ENCODE results near the gene TPBGL.

DNA sequence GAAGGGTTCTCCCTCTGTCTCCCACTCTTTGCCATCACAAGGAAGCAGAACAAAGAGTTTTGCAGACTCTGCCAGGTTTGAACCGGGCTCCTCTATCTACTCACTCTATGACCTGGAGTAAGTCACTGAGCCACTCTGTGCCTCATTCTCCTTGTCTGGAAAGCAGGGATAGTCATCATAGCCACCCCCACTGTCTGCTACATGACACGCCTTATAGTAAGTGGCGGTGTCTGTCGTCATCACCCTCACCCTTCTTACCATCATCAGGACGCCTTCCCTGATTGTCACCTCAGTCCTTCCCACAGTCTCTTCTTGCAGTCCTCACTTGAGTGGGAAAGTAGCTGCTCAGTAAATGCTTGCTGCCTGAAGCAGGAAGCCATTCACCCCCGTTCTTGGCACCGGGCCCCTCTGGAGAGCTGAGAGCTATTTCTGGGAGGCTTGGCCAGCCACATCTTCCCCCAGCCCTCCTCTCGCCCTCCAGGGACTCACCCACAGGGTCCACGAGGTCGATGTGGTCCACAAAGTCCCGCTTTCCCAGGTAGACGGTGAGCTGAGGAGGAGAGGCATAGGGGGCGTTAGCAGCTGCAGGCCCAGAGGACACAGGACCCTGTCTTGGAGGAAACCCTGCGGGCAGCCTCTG, 46.4 kb downstream of the TPBGL start:
- TF ChIP-seq, protein P1, sequence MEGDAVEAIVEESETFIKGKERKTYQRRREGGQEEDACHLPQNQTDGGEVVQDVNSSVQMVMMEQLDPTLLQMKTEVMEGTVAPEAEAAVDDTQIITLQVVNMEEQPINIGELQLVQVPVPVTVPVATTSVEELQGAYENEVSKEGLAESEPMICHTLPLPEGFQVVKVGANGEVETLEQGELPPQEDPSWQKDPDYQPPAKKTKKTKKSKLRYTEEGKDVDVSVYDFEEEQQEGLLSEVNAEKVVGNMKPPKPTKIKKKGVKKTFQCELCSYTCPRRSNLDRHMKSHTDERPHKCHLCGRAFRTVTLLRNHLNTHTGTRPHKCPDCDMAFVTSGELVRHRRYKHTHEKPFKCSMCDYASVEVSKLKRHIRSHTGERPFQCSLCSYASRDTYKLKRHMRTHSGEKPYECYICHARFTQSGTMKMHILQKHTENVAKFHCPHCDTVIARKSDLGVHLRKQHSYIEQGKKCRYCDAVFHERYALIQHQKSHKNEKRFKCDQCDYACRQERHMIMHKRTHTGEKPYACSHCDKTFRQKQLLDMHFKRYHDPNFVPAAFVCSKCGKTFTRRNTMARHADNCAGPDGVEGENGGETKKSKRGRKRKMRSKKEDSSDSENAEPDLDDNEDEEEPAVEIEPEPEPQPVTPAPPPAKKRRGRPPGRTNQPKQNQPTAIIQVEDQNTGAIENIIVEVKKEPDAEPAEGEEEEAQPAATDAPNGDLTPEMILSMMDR (IDR thresholded peaks at IDR 0.05): no peak
- TF ChIP-seq POLR2A (IDR thresholded peaks at IDR 0.05): no peak
